Measurements from ENCODE around the gene TMEM52B. TPM values are rescaled to one million over a fixed set of nuclear protein-coding genes. Genes with fewer than 3 reads are reported as not detected.

The TMEM52B gene
- total RNA-seq, 1 experiment from 2014 or later, result not detected

DNA sequence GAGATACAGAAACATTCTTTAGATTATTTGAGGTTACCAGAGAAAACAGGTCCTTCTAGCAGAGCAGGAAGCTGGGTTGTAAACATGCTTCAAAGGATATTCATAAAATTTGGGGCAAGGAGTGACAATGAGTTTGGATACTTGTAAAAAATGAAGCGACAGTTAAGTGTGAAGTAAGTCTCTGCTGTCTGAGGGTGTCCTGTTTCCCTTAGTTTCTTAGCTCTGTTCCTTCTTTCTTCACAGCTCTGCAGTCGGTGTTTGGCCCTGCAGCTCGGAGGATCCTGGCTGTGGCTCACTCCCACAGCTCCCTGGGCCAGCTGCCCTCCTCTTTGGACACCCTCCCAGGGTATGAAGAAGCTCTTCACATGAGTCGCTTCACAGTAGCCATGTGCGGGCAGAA lies 10.8 kb downstream of the TMEM52B start:
- Histone ChIP-seq H3K4me3 (ENCODE audit: low read depth, low read length, poor library complexity, severe bottlenecking) (no peak overlapping the region), H3K9me3 (ENCODE audit: low read depth, low read length, poor library complexity, severe bottlenecking) (no peaks in the 10 kb centered on the region), H3K27me3 (replicated peaks; ENCODE audit: insufficient read depth, low read depth, low read length, poor library complexity) (no peaks in the 10 kb centered on the region), H3K36me3 (ENCODE audit: insufficient read depth, low read length, poor library complexity, severe bottlenecking) (no peaks in the 10 kb centered on the region), H3K4me1 (ENCODE audit: insufficient read depth, low read length, poor library complexity, severe bottlenecking) (no peaks in the 10 kb centered on the region), H3K27ac (ENCODE audit: low read depth, low read length, poor library complexity, severe bottlenecking) (no peak overlapping the region)
- ChIA-PET POLR2A (ENCODE audit: low non-redundant PET) (no interaction called here), CTCF (interaction anchor here (0.6 to 1.4 kb wide), 4 partner anchors 36 to 452 kb away, joined by 3 to 5 read pairs (median 4); no protein-coding TSS in a partner anchor)
- no peak for TF ChIP-seq EZH2 (IDR thresholded peaks at IDR 0.05; ENCODE audit: borderline replicate concordance, low read depth, low read length, poor library complexity, severe bottlenecking)
- TF ChIP-seq, protein P1, sequence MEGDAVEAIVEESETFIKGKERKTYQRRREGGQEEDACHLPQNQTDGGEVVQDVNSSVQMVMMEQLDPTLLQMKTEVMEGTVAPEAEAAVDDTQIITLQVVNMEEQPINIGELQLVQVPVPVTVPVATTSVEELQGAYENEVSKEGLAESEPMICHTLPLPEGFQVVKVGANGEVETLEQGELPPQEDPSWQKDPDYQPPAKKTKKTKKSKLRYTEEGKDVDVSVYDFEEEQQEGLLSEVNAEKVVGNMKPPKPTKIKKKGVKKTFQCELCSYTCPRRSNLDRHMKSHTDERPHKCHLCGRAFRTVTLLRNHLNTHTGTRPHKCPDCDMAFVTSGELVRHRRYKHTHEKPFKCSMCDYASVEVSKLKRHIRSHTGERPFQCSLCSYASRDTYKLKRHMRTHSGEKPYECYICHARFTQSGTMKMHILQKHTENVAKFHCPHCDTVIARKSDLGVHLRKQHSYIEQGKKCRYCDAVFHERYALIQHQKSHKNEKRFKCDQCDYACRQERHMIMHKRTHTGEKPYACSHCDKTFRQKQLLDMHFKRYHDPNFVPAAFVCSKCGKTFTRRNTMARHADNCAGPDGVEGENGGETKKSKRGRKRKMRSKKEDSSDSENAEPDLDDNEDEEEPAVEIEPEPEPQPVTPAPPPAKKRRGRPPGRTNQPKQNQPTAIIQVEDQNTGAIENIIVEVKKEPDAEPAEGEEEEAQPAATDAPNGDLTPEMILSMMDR (conservative IDR thresholded peaks at IDR 0.05; ENCODE audit: low read depth, low read length), result no peak
- no TSS peak for BruUV-seq (replicated peaks)
- no peak for DNase-seq (ENCODE audit: low spot score)
- intact Hi-C loops (cut with micrococcal nuclease; ENCODE audit: unreplicated experiment), result loop anchor here (1.0 kb wide), 1 partner anchor 36 kb away; no protein-coding TSS in a partner anchor

DNA sequence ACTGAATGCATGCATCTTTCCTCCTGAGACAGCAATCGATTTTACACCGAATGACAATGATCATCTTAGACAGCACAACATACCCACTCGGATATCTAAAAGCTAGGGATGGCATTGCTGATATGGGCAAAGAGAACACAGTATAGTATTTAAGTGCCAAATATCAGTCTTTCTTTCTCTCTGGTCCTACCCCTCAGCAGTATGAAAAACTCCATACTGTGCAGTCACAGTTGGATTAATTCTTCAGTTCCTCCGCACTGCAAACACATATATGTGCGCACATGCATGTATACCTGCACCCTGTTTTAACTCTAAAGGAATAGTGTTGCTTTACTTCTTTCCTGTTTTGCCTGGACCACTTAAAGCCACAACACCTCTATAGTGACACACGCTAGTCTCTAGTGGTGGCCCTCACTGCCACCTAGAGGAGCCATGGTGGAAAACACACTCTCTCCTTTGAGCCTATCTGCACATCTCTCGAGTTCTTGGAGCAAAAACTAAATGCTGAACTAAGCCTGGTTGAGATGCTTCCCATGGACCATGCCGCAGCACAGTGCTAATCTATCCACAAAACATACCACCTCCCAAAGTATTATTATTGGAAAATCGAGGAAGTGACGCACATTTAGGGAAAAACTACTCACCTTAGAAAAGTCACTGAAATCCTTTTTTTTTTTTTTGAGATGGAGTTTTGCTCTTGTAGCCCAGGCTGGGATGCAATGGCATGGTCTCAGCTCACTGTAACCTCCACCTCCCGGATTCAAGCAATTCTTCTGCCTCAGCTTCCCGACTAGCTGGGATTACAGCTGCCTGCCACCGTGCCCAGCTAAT lies 11.9 kb downstream of the TMEM52B start:
- H3K4me3 ChIP-seq (ENCODE audit: low read depth, low read length, poor library complexity, severe bottlenecking), result no peak overlapping the region
- H3K27me3 ChIP-seq (replicated peaks; ENCODE audit: insufficient read depth, low read depth, low read length, poor library complexity), result no peaks in the 10 kb centered on the region
- DNase-seq (ENCODE audit: low spot score), result peak; percentile 78
- H3K4me1 ChIP-seq (ENCODE audit: insufficient read depth, low read length, poor library complexity, severe bottlenecking), result no peaks in the 10 kb centered on the region
- H3K27ac ChIP-seq (ENCODE audit: low read depth, low read length, poor library complexity, severe bottlenecking), result no peak overlapping the region
- ChIA-PET POLR2A (ENCODE audit: low non-redundant PET) (no interaction called here), CTCF (interaction anchor here (1.4 kb wide), 1 partner anchor 38 kb away, joined by 5 read pairs; no protein-coding TSS in a partner anchor)
- no TSS peak for BruUV-seq (replicated peaks)
- no peaks in the 10 kb centered on the region for H3K9me3 ChIP-seq (ENCODE audit: low read depth, low read length, poor library complexity, severe bottlenecking)
- no peaks in the 10 kb centered on the region for H3K36me3 ChIP-seq (ENCODE audit: insufficient read depth, low read length, poor library complexity, severe bottlenecking)
- intact Hi-C loops (cut with micrococcal nuclease; ENCODE audit: unreplicated experiment), result loop anchor here (1.0 kb wide), 1 partner anchor 37 kb away; no protein-coding TSS in a partner anchor
- no peak for TF ChIP-seq EZH2 (IDR thresholded peaks at IDR 0.05; ENCODE audit: borderline replicate concordance, low read depth, low read length, poor library complexity, severe bottlenecking)
- TF ChIP-seq, protein P1 (conservative IDR thresholded peaks at IDR 0.05; ENCODE audit: low read depth, low read length), result peak; percentile 81

DNA sequence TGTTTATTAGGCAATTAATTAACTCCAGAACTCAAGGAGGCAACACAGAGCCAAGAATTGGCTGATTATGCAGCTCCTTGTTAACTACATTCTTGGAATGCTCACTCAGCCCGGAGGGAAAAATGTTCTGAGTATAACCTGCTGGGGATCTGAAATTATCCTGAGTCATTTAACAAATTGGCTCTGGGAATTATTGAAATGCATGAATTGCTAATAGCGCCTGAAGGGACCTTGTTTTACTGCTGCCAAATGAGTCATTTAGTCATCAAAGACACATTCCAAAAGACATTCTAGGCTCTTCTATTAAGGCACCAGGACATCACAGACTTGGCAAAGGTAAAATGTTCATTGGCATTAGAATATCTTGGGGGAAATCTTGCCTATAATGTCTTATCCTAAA lies 13.0 kb downstream of the TMEM52B start:
- no peaks in the 10 kb centered on the region for H3K9me3 ChIP-seq (ENCODE audit: low read depth, low read length, poor library complexity, severe bottlenecking)
- no peak overlapping the region for H3K27ac ChIP-seq (ENCODE audit: low read depth, low read length, poor library complexity, severe bottlenecking)
- no peak overlapping the region for H3K4me3 ChIP-seq (ENCODE audit: low read depth, low read length, poor library complexity, severe bottlenecking)
- POLR2A ChIA-PET (ENCODE audit: low non-redundant PET), result no interaction called here
- no peaks in the 10 kb centered on the region for H3K4me1 ChIP-seq (ENCODE audit: insufficient read depth, low read length, poor library complexity, severe bottlenecking)
- intact Hi-C loops (cut with micrococcal nuclease; ENCODE audit: unreplicated experiment), result no loop called here
- H3K36me3 ChIP-seq (ENCODE audit: insufficient read depth, low read length, poor library complexity, severe bottlenecking), result no peaks in the 10 kb centered on the region
- no TSS peak for BruUV-seq (replicated peaks)
- CTCF ChIA-PET, result no interaction called here
- TF ChIP-seq EZH2 (IDR thresholded peaks at IDR 0.05; ENCODE audit: borderline replicate concordance, low read depth, low read length, poor library complexity, severe bottlenecking), result no peak
- TF ChIP-seq, protein P1 (conservative IDR thresholded peaks at IDR 0.05; ENCODE audit: low read depth, low read length), result no peak
- no peaks in the 10 kb centered on the region for H3K27me3 ChIP-seq (replicated peaks; ENCODE audit: insufficient read depth, low read depth, low read length, poor library complexity)
- DNase-seq (ENCODE audit: low spot score), result peak; percentile 15

Data from A673 (cell line).